Measurements from ENCODE around the gene POLRMT. TPM values are rescaled to one million over a fixed set of nuclear protein-coding genes. Genes with fewer than 3 reads are reported as not detected.

POLRMT gene
- polyA plus RNA-seq, 1 of the 3 experiments (the other 2 are of a cell fraction): 38.2 TPM

DNA sequence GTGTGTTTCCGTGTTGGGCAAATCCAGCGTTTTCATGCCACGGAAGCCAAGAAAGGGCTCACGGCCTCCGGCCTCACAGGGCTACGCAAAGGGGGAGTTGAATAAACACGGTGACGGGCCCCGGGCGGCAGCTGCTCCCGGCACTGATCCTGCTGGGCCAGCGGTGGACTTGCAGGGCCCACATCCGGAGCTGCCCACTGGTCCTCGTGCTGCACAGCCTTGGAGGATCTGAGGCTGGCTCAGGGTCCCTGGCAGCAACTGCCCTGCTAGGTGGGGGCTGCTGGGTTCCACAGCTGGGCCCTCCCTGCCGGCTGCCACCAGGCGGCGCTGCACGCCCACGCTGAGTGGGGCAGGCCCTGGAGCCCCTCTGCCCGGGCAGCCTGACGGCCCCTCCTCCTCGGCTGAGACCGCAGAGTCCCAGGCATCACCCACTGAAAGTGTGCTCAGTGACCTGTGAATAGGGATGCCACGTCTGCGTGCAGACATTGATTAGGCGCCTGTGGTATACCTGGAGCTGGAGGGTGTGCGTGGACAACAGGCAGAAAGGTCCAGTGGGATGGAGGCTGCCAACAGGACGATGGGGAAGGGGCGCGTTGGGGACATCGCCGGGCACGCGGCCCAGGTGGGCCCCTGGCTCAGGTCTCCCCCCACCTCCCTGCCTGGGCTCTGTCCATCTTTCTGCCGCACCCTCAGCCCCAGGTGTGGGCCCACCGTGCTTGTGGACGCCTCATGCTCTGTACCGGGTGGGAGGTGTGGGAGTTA is 48.9 kb downstream of the POLRMT start:
- H4K20me1 ChIP-seq (ENCODE audit: insufficient read depth): peaks cover 47% of the 10 kb centered on the region
- H3K27me3 ChIP-seq (ENCODE audit: insufficient read depth): no peaks in the 10 kb centered on the region
- peaks cover 0 to 28% of the 10 kb centered on the region in 2 experiments for H3K36me3 ChIP-seq (replicated peaks in 1 of 2; ENCODE audit: control insufficient read depth in 1 of 2, insufficient read depth in 2 of 2, low read length in 1 of 2)
- H3K9me2 ChIP-seq: no peaks in the 10 kb centered on the region
- H2AFZ ChIP-seq (ENCODE audit: low read depth): no peak overlapping the region
- no peak overlapping the region for H3K4me2 ChIP-seq
- peak overlapping the region in 1 of 2 experiments; percentile 41; a peak in 1 of 4 replicates for H3K4me3 ChIP-seq (ENCODE audit: low read depth in 2 of 2, low read length in 1 of 2)
- H3K9me3 ChIP-seq: no peaks in the 10 kb centered on the region
- CTCF ChIA-PET: interaction anchor here (0.6 to 2.8 kb wide), 33 partner anchors 9 to 659 kb away, joined by 3 to 30 read pairs (median 4); partner anchors contain the start of genes BSG, CDC34 and RNF126
- no peak overlapping the region for H3K27ac ChIP-seq (ENCODE audit: low read depth in 2 of 2, low read length in 1 of 2)
- peaks cover 11% of the 10 kb centered on the region for H3K79me2 ChIP-seq (ENCODE audit: insufficient read depth)
- peak; percentile 95 for DNase-seq
- TF ChIP-seq POLR2AphosphoS5 (IDR thresholded peaks at IDR 0.05; ENCODE audit: low read depth, low read length) (0 out of 2 replicates have a peak, but pooled peaks have one; percentile 9), SMC3 (IDR thresholded peaks at IDR 0.05; ENCODE audit: low read depth, low read length) (peak; percentile 65), RAD21 (IDR thresholded peaks at IDR 0.05; ENCODE audit: low read length) (peak; percentile 72), EZH2phosphoT487 (IDR thresholded peaks at IDR 0.05; ENCODE audit: borderline replicate concordance, low read depth) (no peak), YY1 (IDR thresholded peaks at IDR 0.05; ENCODE audit: low read depth) (no peak), SIN3A (IDR thresholded peaks at IDR 0.05; ENCODE audit: borderline replicate concordance, low read depth, low read length) (no peak; the same call in 1 of the 2 replicates), EP300 (IDR thresholded peaks at IDR 0.05; ENCODE audit: borderline replicate concordance in 1 of 2, low read depth in 1 of 2, low read length in 1 of 2) (no peak), GABPA (IDR thresholded peaks at IDR 0.05; ENCODE audit: low read depth) (no peak), FOSL2 (IDR thresholded peaks at IDR 0.05; ENCODE audit: borderline replicate concordance, low read depth) (no peak), RFX5 (IDR thresholded peaks at IDR 0.05; ENCODE audit: low read length) (no peak), TEAD4 (IDR thresholded peaks at IDR 0.05; ENCODE audit: borderline replicate concordance, insufficient read depth) (no peak), RXRA (IDR thresholded peaks at IDR 0.05; ENCODE audit: borderline replicate concordance, low read depth) (no peak), TAF1 (IDR thresholded peaks at IDR 0.05; ENCODE audit: borderline replicate concordance, low read depth, low read length) (no peak), NFIC (IDR thresholded peaks at IDR 0.05; ENCODE audit: borderline replicate concordance) (no peak), RCOR1 (IDR thresholded peaks at IDR 0.05; ENCODE audit: low read length) (no peak), MXI1 (IDR thresholded peaks at IDR 0.05; ENCODE audit: low read depth, low read length) (no peak; the same call in 1 of the 2 replicates)
- TF ChIP-seq, protein P1, sequence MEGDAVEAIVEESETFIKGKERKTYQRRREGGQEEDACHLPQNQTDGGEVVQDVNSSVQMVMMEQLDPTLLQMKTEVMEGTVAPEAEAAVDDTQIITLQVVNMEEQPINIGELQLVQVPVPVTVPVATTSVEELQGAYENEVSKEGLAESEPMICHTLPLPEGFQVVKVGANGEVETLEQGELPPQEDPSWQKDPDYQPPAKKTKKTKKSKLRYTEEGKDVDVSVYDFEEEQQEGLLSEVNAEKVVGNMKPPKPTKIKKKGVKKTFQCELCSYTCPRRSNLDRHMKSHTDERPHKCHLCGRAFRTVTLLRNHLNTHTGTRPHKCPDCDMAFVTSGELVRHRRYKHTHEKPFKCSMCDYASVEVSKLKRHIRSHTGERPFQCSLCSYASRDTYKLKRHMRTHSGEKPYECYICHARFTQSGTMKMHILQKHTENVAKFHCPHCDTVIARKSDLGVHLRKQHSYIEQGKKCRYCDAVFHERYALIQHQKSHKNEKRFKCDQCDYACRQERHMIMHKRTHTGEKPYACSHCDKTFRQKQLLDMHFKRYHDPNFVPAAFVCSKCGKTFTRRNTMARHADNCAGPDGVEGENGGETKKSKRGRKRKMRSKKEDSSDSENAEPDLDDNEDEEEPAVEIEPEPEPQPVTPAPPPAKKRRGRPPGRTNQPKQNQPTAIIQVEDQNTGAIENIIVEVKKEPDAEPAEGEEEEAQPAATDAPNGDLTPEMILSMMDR (IDR thresholded peaks at IDR 0.05): peak; percentile 87
- TF ChIP-seq, protein P2, sequence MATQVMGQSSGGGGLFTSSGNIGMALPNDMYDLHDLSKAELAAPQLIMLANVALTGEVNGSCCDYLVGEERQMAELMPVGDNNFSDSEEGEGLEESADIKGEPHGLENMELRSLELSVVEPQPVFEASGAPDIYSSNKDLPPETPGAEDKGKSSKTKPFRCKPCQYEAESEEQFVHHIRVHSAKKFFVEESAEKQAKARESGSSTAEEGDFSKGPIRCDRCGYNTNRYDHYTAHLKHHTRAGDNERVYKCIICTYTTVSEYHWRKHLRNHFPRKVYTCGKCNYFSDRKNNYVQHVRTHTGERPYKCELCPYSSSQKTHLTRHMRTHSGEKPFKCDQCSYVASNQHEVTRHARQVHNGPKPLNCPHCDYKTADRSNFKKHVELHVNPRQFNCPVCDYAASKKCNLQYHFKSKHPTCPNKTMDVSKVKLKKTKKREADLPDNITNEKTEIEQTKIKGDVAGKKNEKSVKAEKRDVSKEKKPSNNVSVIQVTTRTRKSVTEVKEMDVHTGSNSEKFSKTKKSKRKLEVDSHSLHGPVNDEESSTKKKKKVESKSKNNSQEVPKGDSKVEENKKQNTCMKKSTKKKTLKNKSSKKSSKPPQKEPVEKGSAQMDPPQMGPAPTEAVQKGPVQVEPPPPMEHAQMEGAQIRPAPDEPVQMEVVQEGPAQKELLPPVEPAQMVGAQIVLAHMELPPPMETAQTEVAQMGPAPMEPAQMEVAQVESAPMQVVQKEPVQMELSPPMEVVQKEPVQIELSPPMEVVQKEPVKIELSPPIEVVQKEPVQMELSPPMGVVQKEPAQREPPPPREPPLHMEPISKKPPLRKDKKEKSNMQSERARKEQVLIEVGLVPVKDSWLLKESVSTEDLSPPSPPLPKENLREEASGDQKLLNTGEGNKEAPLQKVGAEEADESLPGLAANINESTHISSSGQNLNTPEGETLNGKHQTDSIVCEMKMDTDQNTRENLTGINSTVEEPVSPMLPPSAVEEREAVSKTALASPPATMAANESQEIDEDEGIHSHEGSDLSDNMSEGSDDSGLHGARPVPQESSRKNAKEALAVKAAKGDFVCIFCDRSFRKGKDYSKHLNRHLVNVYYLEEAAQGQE (IDR thresholded peaks at IDR 0.05; ENCODE audit: low read depth, low read length): no peak
- TF ChIP-seq, protein P3, sequence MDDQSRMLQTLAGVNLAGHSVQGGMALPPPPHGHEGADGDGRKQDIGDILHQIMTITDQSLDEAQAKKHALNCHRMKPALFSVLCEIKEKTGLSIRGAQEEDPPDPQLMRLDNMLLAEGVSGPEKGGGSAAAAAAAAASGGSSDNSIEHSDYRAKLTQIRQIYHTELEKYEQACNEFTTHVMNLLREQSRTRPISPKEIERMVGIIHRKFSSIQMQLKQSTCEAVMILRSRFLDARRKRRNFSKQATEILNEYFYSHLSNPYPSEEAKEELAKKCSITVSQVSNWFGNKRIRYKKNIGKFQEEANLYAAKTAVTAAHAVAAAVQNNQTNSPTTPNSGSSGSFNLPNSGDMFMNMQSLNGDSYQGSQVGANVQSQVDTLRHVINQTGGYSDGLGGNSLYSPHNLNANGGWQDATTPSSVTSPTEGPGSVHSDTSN (IDR thresholded peaks at IDR 0.05): peak; percentile 30; the same call in 1 of the 2 replicates
- 74% methylated on average over 31 of the region's 38 CpGs for WGBS (ENCODE audit: low lambda C conversion rate)
- POLR2A ChIA-PET: interaction anchor here (0.7 kb wide), 1 partner anchor 12 kb away, joined by 3 read pairs; the partner anchor contains the start of gene BSG
- H3K9ac ChIP-seq: no peak overlapping the region
- H3F3A ChIP-seq (replicated peaks; ENCODE audit: insufficient read depth): peaks cover 20% of the 10 kb centered on the region
- peaks cover 4 to 16% of the 10 kb centered on the region in 2 experiments; a peak in 1 of 4 replicates for H3K4me1 ChIP-seq (ENCODE audit: control insufficient read depth in 1 of 2, insufficient read depth in 2 of 2, low read depth in 1 of 2, low read length in 1 of 2)

Measured in SK-N-SH (cell line).